GM12873 (cell line): ENCODE results near the gene FAM168A.

Experiments used
- CTCF ChIP-seq: IDR thresholded peaks from 2 replicates; pipeline ENCODE4 v1.5.1; 2012; ENCODE audit warnings: low read depth, mild to moderate bottlenecking, moderate library complexity, low read length, control low read depth; ENCODE audit not compliant: insufficient read depth; ENCODE audit errors: missing control alignments

FAM168A gene

GRCh38 chr11:73637012-73637411, 39.1 kb upstream of the FAM168A start:
- no peak for TF ChIP-seq CTCF

GRCh38 chr11:73636249-73636648, 38.3 kb upstream of the FAM168A start:
- TF ChIP-seq CTCF: no peak

GRCh38 chr11:73635721-73636120, 37.8 kb upstream of the FAM168A start:
- TF ChIP-seq CTCF: no peak

GRCh38 chr11:73633999-73634398, 36.1 kb upstream of the FAM168A start:
- no peak for TF ChIP-seq CTCF

GRCh38 chr11:73632996-73633395, 35.1 kb upstream of the FAM168A start:
- no peak for TF ChIP-seq CTCF

- no peak for TF ChIP-seq CTCF
These were observed 32.0 kb upstream of the FAM168A start for GRCh38 chr11:73629907-73630306.

- TF ChIP-seq CTCF: peak; percentile 86
These were observed 27.9 kb upstream of the FAM168A start for GRCh38 chr11:73625696-73626318.
